ENCODE measurements around the gene SLC41A2. TPM values are rescaled to one million over a fixed set of nuclear protein-coding genes. Genes with fewer than 3 reads are reported as not detected.

The SLC41A2 gene
- polyA plus RNA-seq, 3 donors = 6.8 to 9.0 (median 8.5) TPM

DNA sequence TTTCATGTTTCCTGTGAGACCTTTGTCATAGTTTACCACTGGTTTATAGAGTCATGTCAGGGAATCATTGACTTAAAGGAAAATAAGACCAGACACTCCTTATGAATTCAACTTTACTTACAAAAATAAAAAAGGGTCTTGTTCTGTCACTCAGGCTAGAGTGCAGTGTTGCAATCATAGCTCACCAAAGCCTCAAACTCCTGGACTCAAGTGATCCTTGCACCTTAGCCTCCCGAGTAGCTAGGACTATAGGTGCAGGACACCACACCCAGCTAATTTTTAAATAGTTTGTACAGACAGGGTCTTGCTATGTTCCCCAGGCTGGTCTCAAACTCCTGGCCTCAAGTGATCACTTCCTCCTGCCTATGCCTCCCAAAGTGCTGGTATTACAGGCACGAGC is 19.0 kb downstream of the SLC41A2 start:
- 84 to 93% (median 90%) methylated on average over 2 of the region's 2 CpGs for WGBS, 3 donors
- H3K27ac ChIP-seq (ENCODE audit: low read depth, low read length) = no peak overlapping the region

DNA sequence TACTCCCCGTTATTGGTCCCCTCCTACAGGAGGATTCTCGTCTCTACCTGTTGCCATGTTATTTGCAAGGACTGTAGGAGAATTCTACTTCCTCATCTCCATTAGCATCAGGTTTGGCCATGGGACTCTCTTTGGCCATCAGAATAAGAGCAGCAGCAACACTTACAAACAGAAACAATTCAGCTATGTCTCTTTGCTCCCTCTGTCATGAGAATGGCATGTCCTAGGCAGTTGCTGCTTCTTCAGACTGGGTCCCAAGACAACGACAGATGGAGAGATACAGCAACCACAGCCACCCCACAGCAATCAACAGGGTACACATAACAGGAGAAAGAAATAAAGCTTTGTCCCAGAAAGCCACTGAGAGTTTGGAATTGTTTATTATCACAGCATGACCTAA is 19.7 kb downstream of the SLC41A2 start:
- H3K27ac ChIP-seq (ENCODE audit: low read depth, low read length) = no peak overlapping the region
- 50 to 65% (median 55%) methylated on average over 3 of the region's 3 CpGs for WGBS, 3 donors

DNA sequence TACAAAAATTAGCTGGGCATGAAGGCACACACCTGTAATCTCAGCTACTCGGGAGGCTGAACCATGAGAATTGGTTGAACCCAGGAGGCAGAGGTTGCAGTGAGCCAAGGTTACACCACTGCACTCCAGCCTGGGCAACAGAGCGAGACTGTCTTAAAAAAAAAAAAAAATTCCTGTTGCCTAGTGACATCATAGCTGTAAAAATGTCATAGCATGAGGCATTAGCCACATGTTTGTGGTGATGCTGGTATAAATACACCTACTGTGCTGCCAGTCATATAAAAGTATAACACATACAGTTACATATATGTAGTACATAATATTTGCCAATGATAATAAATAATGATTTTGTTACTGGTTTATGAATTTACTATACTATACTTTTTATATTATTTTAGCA is 22.2 kb downstream of the SLC41A2 start:
- WGBS, 3 donors = 84 to 98% (median 98%) methylated on average over 2 of the region's 2 CpGs
- no peak overlapping the region for H3K27ac ChIP-seq (ENCODE audit: low read depth, low read length)

DNA sequence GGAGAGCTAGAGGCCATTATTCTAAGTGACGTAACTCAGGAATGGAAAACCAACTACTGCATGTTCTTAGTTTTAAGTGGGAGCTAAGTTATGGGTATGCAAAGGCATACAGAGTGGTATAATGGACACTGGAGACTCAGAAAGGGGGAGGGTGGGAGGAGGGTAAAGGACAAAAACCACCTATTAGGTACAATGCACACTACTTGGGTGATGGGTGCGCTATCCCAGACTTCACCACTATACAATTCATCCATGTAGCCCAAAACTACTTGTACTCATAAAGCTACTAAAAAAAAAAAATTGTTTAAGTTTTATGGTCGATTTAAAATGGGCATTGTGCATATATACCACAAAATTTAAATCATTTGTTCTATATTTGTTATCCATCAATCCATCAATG is 24.3 kb downstream of the SLC41A2 start:
- no peak overlapping the region for H3K27ac ChIP-seq (ENCODE audit: low read depth, low read length)
- 57 to 81% (median 59%) methylated on average over 3 of the region's 3 CpGs for WGBS, 3 donors

DNA sequence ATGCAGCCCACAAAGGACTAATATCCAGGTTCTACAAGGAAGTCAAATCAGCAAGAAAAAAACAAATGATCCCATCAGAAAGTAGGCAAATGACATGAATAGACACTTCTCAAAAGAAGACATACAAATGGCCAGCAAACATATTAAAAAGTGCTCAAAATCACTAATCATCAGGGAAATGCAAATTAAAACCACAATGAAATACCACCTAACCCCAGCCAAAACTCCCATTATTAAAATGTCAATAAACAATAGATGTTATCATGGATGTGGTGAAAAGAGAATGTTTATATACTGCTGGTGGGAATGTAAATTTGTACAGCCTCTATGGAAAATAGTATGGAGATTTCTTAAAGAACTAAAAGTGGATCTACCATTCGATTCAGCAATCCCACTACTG is 25.0 kb downstream of the SLC41A2 start:
- WGBS, 3 donors = 84 to 89% (median 88%) methylated on average over 1 of the region's 1 CpG
- H3K27ac ChIP-seq (ENCODE audit: low read depth, low read length) = no peak overlapping the region

DNA sequence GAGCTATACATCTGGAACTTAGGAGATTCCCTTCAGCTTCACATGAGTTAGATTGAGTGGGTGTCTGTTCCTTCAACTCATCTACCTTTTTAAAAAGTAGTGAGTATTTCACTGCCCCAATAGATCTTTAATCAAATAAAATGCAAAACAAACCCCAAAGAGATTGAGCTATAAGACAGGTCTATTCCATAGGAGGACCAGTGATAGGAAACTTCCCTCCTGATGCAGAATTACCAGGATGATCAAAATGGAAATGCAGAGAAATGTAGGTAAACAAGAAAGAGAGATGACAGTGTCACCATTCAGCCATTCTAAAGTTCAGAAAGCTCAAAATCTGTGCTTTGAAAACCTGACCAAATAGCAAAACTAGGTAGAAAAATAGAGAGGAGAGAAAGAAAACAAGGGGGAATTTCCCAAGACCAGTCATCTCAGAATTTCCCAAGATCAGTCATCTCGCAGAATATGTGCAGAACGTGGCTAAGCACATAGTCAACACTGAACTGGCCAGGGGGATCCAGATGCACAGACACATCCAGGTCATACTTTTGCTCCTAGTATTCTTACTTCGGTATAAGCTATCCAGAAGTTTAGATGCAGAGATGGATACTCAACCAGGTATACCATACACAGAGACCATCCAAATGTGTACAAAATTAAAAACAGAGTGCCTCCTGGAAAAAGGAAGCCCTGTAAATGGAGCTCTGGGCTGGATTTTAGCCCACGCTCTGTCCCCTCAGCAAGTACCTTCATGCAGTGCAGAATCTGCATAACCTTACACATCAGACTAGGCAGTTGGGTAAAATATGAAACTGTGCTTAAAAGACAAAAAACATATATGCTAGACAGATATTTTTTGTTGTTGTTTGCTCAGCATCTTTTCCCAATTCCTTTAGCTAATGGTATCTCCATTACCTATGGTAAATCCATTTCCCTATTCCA is 27.4 kb downstream of the SLC41A2 start:
- 81 to 86% (median 85%) methylated on average over 4 of the region's 4 CpGs for WGBS, 3 donors
- no peak overlapping the region for H3K27ac ChIP-seq (ENCODE audit: low read depth, low read length)

DNA sequence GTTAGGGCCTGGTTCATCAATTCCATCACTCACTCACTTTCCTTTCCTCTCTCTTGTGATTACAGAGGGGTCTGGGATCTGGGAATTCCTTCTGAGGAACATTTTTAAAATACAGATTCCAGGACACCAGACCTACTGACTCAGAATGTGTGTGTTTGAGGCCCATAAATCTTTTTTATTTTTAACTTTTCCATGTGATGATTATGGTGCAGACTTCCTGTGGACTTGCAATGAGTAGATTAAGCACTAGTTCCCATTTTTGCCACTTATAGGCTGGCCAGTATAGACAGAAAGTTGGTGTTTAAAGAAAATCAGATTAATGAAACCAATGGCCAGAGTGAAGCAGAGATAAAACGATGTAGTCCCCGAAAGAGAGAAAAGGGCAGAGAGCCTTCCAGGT is 28.1 kb downstream of the SLC41A2 start:
- no peak overlapping the region for H3K27ac ChIP-seq (ENCODE audit: low read depth, low read length)
- WGBS, 3 donors = 25 to 48% (median 29%) methylated on average over 2 of the region's 2 CpGs

DNA sequence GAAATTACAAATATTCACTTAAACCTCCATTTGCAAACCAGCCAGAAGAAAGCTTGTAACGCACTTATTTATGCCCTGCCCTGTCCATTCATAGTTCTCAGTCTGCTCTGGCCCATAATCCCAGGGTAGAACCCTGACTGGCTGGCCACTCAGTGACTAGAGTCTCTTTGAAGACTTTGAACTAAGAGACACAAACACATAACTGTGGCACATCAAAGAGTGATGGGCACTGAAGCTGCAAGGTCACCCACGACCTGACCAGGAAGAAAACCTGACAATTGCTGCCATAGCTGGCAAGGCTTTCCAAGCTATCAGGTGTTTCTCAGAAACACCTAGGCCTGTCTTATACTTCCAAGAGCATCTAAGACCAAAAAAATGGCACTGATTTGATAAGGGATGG is 28.7 kb downstream of the SLC41A2 start:
- WGBS, 3 donors = 64 to 94% (median 92%) methylated on average over 2 of the region's 2 CpGs
- H3K27ac ChIP-seq (ENCODE audit: low read depth, low read length) = no peak overlapping the region

DNA sequence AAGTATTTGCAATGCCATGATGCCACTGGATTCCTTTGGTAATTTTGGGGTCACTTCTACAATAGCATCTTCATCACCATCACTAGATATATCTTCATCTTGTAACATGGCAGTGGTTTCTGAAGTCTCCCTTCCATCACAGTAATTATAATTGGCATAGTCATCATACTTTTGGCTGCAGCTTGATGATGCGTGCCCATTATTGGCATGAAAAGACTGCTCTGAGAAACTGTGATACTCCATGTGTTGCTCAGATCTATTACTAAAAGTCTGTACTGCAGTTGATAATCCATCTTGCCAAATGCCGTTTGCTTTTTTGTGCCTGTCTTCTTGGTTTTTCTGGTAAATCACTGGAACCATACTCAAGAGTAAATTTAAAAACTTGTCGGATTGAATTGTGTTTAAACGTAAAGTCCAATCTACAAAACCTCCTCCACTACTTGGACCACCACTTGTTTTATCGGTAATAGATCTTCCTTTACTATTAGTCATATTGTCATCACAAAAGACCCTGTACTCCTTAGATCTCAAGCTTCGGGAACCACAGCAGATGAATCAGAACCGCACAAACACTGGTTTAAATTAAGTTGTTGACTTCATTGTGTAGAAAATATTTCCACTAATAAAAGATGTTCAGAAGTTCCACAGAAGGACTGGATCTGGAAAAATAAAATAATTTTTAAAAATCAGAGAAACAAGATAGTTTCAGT is 29.9 kb downstream of the SLC41A2 start:
- H3K27ac ChIP-seq (ENCODE audit: low read depth, low read length) = no peak overlapping the region
- WGBS, 3 donors = 91 to 96% (median 93%) methylated on average over 7 of the region's 7 CpGs

DNA sequence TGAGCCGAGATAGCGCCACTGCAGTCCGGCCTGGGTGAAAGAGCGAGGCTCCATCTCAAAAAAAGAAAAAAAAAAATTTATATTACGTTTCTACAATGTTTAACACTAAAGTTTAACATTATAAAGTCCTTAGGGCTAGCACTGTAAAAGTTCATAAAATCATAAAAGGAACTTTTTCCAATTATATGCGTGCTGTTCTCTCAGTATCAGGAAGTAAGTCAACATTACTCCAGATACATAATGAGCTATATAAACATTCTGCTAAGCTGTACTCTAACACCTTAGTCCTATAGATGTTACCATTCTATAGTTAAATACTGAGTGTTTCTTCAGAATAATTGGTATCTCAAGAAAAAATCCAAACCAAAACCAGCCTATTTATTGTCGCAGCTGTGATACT is 32.6 kb downstream of the SLC41A2 start:
- 91 to 95% (median 92%) methylated on average over 5 to 7 of the region's 7 CpGs for WGBS, 3 donors

DNA sequence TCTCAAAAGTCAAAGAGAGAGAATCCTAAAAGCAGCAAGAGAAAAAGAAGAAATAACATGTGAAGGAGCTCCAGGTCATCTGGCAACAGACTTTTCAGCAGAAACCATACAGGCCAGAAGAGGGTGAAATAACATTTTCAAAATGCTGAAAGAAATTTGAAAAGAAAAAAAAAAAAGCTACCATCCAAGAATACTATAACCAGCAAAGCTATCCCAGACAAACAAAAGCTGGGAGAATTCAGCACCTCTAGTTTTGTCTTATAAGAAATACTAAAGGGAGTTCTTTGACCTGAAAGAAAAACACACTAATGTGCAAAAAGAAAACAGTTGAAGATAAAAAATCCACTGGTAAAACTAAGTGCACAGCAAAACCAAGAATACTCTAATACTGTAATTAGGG is 36.8 kb downstream of the SLC41A2 start:
- H3K27ac ChIP-seq (ENCODE audit: low read depth, low read length) = no peak overlapping the region

More for the DNA sequence above, 32.6 kb downstream of the SLC41A2 start:
- no peak overlapping the region for H3K27ac ChIP-seq (ENCODE audit: low read depth, low read length)

DNA sequence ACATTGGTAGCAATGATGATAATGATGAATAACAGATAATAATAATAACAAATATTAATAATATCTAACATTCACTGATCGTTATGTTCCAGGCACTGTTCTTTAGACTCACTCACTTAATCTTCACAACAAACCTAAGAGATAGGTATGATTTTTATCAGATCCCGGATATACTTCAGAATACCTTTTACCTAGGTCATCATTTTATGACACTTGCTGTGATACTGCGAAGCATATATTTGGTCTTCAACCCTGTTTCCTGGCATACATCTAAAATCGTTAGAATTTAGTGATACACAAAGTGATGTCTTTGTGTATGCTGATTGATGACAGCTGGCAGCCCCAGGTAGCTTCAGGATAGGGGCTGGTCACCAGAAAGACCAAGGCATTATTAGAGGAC is 46.1 kb downstream of the SLC41A2 start:
- 91% methylated on average over 4 of the region's 4 CpGs for whole genome bisulfite sequencing, 3 donors
- no peak overlapping the region for H3K27ac ChIP-seq (ENCODE audit: low read depth, low read length)

DNA sequence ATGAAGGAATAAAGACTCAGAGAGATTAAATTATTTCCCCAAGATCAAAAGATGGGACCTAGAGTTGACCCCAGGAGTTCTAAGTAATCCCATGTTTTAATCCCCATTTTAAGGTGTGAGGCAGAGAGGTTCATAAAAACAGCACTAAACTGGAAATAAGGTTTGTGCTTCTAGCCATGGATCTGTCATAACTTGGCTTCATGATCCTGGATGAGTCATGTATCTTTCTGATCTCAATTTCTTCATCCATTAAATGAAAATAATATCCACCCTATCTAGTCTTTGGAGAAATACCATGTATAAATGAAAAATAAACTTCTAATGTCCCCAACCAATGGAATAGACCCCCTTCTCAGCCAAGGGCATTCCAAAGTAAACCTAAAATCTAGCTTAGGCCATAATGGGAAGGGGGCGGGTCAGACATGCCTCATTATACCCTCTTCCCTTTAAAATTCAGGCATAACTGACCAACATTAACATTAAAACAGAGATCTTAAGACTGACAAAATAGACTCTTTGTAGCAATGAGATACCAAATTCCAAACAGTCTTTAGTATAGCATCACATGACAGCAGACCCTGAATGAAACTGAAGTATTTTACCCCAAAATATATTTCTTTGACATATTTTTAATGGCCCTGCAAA is 47.8 kb downstream of the SLC41A2 start:
- WGBS, 3 donors = 91 to 94% (median 94%) methylated on average over 1 of the region's 1 CpG
- H3K27ac ChIP-seq (ENCODE audit: low read depth, low read length) = no peak overlapping the region

DNA sequence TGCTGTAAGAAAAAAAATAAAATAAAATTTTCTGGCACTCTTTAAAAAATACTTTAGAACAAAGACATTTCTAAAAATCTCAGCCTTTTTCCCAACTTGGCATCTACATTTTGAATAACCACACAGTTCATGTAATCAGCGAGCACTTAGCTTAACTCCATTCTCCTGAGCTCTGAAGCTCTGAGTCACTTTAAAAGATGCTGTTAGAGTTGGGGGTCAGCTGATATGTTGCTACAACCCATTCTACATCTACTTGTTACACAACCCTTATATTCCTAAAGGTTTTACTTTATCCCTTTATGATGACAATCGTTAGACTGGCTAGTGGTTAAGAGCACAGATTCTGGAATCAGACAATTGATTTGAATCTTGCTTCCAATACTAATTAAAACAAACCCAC is 48.3 kb downstream of the SLC41A2 start:
- H3K27ac ChIP-seq (ENCODE audit: low read depth, low read length) = no peak overlapping the region
- WGBS, 3 donors = 60 to 81% (median 73%) methylated on average over 2 of the region's 2 CpGs

Other genes with a start within 250 kb of the SLC41A2 start
- 10 to 100 TPM in 1 of 3 donors, 1 to 10 TPM in 2; 7.5 to 11.9 (median 8.8) TPM for gene NOPCHAP1, start 28.0 kb upstream of the SLC41A2 start, polyA plus RNA-seq
- 10 to 100 TPM in 2 of 3 donors, 1 to 10 TPM in 1; 3.2 to 12.7 (median 12.5) TPM for gene ALDH1L2, start 126.2 kb upstream of the SLC41A2 start, polyA plus RNA-seq
- gene WASHC4, start 149.4 kb upstream of the SLC41A2 start, polyA plus RNA-seq = 10 to 100 TPM in 2 of 3 donors, 1 to 10 TPM in 1; 9.2 to 22.4 (median 12.8) TPM